Activated T-cell treated with anti-CD3 and anti-CD28 coated beads, Interleukin-2, amount 50 U/mL, for 72 hours (primary cell): ENCODE data around the gene TSC1. TPM values are rescaled to one million over a fixed set of nuclear protein-coding genes. Genes with fewer than 3 reads are reported as not detected.

Experiments used
- ATAC-seq, 2 donors: fragments of 150-1000 bp; cut with Tn5 transposase; replicated peaks in 1 of 2; 2 replicates each; pipeline ENCODE4 v1.10.0; 2021; ENCODE audit warnings: moderate library complexity in 2 of 2, mild to moderate bottlenecking in 1 of 2
- DNase-seq, 2 donors: peaks; one replicate each; pipeline ENCODE4 v3.0.0; 2021 to 2022; ENCODE audit warnings: mixed read lengths in 1 of 2
- H3K27ac Mint-ChIP-seq: one replicate; pipeline ENCODE4 v1.8.0; 2022; ENCODE audit warnings: mild to moderate bottlenecking, moderate library complexity, mixed read lengths
- H3K27me3 Mint-ChIP-seq: one replicate; pipeline ENCODE4 v1.8.0; 2022; ENCODE audit warnings: low read depth, mixed read lengths
- H3K36me3 Mint-ChIP-seq, 2 donors: one replicate each; pipeline ENCODE4 v1.8.0; 2022; ENCODE audit warnings: mixed read lengths in 2 of 2, mild to moderate bottlenecking in 1 of 2; ENCODE audit not compliant: insufficient read depth in 2 of 2
- H3K4me1 Mint-ChIP-seq: one replicate; pipeline ENCODE4 v1.8.0; 2022; ENCODE audit warnings: low read depth, mixed read lengths
- H3K4me3 Mint-ChIP-seq, 2 donors: one replicate each; pipeline ENCODE4 v1.8.0; 2022; ENCODE audit warnings: mild to moderate bottlenecking in 2 of 2, mixed read lengths in 2 of 2, moderate library complexity in 2 of 2
- H3K9me3 Mint-ChIP-seq, 2 donors: one replicate each; pipeline ENCODE4 v1.8.0; 2022; ENCODE audit warnings: mixed read lengths in 2 of 2
- total RNA-seq, 2 donors: library from RNA; stranded (reverse); gene quantifications; one replicate each; pipeline ENCODE4 v1.2.3, GENCODE V29; 2022

TSC1 gene
- total RNA-seq, 2 donors from 2014 or later, result 28.8 to 30.2 TPM

DNA sequence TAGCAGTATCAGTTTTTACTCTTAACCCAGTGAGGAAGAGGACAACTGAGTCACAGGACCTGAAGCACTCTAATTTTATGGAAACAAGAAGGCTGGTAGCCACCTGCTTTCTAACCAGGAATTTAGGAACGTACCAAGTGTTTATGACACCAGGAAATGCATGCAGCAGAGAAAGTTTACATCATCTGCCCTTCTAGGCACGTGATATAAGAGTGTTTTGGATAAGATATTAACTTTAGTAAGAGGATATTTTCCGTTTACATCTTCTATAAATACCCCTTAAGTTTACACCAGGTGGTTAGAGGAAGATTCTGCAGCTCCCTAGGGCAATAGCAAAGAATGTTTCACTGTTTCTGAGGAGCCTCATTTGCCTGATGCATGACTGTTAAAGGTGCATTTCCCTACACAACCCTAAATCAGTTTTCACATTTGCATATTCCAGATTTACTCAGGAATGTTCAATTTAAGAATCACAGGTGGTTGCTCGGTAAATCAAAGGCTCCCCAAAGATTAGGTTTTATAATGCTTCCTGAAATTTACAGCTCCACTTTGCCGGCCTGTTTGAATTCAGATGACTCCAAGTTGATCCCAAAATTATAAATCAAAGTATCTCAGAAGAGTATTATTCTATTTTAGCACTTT, 1.8 kb downstream of the TSC1 start:
- H3K4me1 Mint-ChIP-seq, result peaks cover 26% of the 10 kb centered on the region
- no peaks in the 10 kb centered on the region for H3K9me3 Mint-ChIP-seq
- ATAC-seq (no peak), DNase-seq (no peak)
- H3K27ac Mint-ChIP-seq, result peak overlapping the region; percentile 57
- peak overlapping the region; percentile 90 to 95 for H3K4me3 Mint-ChIP-seq
- H3K27me3 Mint-ChIP-seq, result no peaks in the 10 kb centered on the region
- H3K36me3 Mint-ChIP-seq, result no peaks in the 10 kb centered on the region

DNA sequence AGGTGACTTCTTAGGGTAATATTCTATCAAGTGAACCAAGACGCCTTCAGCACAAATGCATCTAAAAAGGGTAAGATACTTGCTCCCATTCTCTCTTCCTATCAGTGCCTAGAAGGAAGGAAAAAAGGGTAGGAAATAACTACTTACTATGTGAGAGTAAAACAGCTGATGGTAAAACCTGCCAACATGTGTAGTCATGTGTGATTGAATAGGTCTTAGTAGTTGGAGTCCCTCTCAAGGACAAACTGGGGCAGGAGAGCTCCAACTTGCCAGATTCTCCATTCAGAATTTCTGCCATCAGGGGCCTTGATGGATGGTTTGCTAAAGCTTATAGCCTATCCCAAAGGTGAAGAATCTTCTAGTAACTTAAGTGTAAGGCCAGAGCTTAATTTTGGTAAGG, 5.2 kb downstream of the TSC1 start:
- no peak overlapping the region for H3K27ac Mint-ChIP-seq
- DNase-seq (no peak), ATAC-seq (no peak)
- H3K27me3 Mint-ChIP-seq, result no peaks in the 10 kb centered on the region
- H3K4me1 Mint-ChIP-seq, result peaks cover 27% of the 10 kb centered on the region
- no peaks in the 10 kb centered on the region for H3K36me3 Mint-ChIP-seq
- H3K9me3 Mint-ChIP-seq, result no peaks in the 10 kb centered on the region
- no peak overlapping the region for H3K4me3 Mint-ChIP-seq

DNA sequence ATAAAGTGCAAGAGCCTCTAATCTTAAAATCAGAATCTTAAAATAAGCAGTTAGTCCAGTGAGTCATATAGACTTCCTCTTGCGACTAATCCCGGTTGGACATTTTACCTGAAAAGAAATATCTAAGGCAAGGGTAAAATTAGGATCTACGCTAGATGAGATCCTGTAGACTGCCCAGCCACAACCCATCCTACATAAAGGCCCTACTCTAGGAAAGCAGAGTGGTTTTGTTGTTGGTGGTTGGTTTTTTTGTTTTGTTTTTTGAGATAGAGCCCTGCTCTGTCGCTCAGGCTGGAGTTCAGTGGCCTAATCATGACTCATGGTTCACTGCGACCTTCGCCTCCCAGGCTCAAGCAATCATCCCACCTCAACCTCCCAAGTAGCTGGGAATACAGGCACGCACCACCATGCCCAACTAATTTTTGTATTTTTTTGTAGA, 6.9 kb downstream of the TSC1 start:
- H3K27ac Mint-ChIP-seq, result no peak overlapping the region
- peaks cover 13% of the 10 kb centered on the region for H3K4me1 Mint-ChIP-seq
- ATAC-seq (no peak), DNase-seq (no peak)
- H3K27me3 Mint-ChIP-seq, result no peaks in the 10 kb centered on the region
- no peaks in the 10 kb centered on the region for H3K36me3 Mint-ChIP-seq
- H3K9me3 Mint-ChIP-seq, result no peaks in the 10 kb centered on the region
- no peak overlapping the region for H3K4me3 Mint-ChIP-seq

DNA sequence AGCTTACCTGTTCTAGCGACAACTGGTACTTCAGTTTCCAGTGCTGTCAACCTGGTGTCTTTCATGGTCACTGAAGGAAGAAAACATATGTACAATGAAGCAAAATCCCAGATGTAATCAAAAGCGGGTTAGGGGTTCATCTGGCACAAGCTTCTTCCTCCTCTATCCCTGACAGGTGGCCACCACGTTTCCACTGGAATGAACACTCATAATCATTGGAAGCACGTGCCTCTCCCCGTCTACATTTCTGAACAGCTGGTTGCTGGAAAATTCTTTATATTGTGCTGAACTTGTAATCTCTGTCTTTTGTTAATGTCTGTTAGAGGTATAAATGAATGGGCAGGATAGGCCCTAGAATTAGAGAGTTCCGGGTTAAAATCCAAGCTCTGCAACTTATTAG, 9.4 kb downstream of the TSC1 start:
- ATAC-seq (no peak), DNase-seq (no peak)
- no peaks in the 10 kb centered on the region for H3K9me3 Mint-ChIP-seq
- H3K4me1 Mint-ChIP-seq, result peaks cover 8% of the 10 kb centered on the region
- H3K27ac Mint-ChIP-seq, result no peak overlapping the region
- H3K36me3 Mint-ChIP-seq, result no peaks in the 10 kb centered on the region
- H3K27me3 Mint-ChIP-seq, result no peaks in the 10 kb centered on the region
- H3K4me3 Mint-ChIP-seq, result no peak overlapping the region

DNA sequence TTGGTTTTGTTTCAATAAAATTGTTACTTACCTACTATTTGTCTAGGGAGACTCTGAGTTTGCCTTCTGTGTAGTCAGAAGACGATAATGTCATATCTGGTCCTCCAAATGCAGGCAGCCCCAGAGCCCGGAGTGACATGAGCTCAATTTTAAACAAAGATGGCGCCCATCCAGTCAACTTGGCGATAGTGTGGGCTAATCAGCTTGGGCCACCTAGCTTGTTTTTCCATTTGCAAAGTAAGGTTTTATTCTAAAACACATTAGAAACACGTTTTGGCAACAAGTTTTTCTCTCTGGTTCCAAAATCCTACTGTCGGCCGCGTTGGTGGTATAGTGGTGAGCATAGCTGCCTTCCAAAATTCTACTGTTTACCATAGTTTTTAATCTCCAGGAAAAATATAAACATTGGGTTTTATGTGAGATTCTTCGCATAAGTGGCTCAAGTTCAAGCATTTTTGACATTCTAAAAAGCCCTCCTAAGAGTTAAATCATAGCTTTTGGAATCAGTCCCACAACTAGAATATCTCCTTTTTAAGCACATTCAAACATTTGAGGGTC, 13.2 kb downstream of the TSC1 start:
- no peak overlapping the region for H3K4me3 Mint-ChIP-seq
- H3K9me3 Mint-ChIP-seq, result no peaks in the 10 kb centered on the region
- H3K4me1 Mint-ChIP-seq, result peaks cover 8% of the 10 kb centered on the region
- H3K36me3 Mint-ChIP-seq, result peaks cover 4 to 5% of the 10 kb centered on the region in 2 donors
- H3K27me3 Mint-ChIP-seq, result no peaks in the 10 kb centered on the region
- DNase-seq (no peak), ATAC-seq (no peak)
- H3K27ac Mint-ChIP-seq, result no peak overlapping the region

DNA sequence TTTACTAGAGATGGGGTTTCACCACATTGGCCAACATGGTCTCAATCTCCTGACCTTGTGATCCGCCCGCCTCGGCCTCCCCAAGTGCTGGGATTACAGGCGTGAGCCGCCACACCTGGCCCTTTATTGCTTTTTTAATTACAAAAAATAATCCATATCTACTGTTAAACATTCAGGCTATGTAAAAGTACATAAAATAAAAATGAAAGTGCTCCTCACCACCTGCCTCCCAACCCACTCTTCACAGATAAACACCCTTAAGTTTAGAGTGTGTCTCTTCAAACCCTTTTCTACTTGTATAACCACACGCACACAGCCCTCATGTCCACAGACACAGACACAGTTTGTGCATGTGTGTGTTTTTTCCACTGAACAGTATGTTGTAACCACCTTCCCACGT, 16.7 kb downstream of the TSC1 start:
- Mint-ChIP-seq H3K36me3 (peaks cover 5 to 13% of the 10 kb centered on the region in 2 donors), H3K9me3 (no peaks in the 10 kb centered on the region)

DNA sequence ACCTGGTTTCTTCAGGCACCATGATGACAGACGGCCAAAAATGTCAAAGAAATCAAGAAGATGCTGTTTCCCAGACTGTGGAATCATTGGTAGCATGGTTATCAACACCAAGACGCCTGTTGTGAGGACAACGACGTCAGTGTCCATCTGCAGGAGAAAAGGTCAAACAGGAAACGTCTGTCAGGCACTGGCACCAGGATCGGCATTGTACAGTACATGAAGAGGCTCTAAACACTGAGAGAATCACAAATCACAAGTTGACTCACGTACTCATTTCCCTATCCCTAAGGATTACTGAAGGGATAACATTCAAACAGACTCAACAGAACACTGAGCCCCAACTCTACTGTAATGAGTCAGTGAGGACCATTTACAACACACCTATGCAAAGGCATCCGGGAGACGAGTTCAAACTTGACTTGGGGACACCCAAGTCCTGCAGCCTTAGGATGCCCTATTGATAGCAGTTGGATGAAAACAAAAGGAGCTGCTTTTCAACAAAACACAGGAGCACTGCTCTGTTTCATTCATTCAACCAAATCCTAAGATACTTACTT, 21.0 kb downstream of the TSC1 start:
- Mint-ChIP-seq H3K27me3 (no peaks in the 10 kb centered on the region), H3K9me3 (no peaks in the 10 kb centered on the region), H3K4me3 (no peak overlapping the region), H3K36me3 (peaks cover 9 to 32% of the 10 kb centered on the region in 2 donors), H3K27ac (no peak overlapping the region), H3K4me1 (no peaks in the 10 kb centered on the region)
- ATAC-seq, result no peak
- DNase-seq, result no peak

More for the DNA sequence above, 16.7 kb downstream of the TSC1 start:
- Mint-ChIP-seq H3K4me1 (no peaks in the 10 kb centered on the region), H3K4me3 (no peak overlapping the region), H3K27me3 (no peaks in the 10 kb centered on the region), H3K27ac (no peak overlapping the region)
- no peak for DNase-seq
- ATAC-seq, result no peak

DNA sequence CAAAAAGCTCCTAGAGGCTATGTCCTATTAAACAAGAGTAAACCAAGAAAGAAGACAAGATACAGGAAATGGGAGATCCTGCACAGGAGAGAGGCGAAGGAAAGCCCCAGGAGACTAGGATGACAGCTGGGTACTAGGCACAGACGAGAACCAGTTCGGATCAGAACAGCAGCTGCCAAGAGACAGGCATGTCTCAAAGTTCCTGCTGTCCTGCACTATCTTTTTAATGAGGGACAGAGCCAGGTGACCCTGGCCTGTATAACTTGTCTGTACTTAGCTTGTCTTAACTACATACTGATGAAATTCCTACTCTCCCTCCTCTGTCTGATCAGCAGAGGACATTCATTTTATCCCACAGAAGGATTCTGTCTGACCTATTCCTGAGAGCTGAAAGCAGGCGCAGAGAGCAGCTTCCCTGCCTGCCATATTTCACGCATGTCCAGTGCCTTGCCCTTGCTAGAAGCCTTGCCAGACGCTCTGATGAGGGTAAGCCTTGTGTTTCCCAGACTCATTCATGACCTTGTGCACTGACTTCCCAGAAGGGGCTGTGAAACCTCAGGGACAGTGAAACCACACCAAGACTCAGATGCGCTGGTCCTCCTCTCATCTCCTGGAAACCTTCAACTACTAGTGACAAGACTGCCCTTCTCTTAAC, 24.7 kb downstream of the TSC1 start:
- no peaks in the 10 kb centered on the region for H3K4me1 Mint-ChIP-seq
- H3K27me3 Mint-ChIP-seq, result no peaks in the 10 kb centered on the region
- no peak for ATAC-seq
- DNase-seq, result no peak
- H3K36me3 Mint-ChIP-seq, result peaks cover 5 to 33% of the 10 kb centered on the region in 2 donors
- H3K9me3 Mint-ChIP-seq, result no peaks in the 10 kb centered on the region
- H3K27ac Mint-ChIP-seq, result no peak overlapping the region
- no peak overlapping the region for H3K4me3 Mint-ChIP-seq

DNA sequence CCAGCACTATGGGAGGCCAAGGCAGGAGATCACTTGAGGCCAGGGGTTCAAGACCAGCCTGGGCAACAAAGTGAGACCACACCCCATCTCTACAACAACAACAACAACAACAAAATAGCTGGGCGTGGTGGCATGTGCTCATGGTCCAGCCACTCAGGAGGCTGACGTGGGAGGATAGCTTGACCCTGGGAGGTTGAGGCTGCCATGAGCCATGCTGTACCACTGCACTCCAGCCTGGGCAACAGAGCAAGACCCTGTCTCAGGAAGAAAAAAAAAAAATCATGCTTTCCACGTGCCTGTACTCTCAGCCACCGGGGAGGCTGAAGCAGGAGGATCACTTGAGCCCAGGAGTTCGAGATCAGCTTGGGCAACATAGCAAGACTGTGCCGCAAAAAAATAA, 29.5 kb downstream of the TSC1 start:
- no peaks in the 10 kb centered on the region for H3K9me3 Mint-ChIP-seq
- no peaks in the 10 kb centered on the region for H3K4me1 Mint-ChIP-seq
- H3K27me3 Mint-ChIP-seq, result no peaks in the 10 kb centered on the region
- peaks cover 4 to 19% of the 10 kb centered on the region in 2 donors for H3K36me3 Mint-ChIP-seq
- ATAC-seq, result no peak
- H3K4me3 Mint-ChIP-seq, result no peak overlapping the region
- DNase-seq, result no peak
- H3K27ac Mint-ChIP-seq, result no peak overlapping the region

DNA sequence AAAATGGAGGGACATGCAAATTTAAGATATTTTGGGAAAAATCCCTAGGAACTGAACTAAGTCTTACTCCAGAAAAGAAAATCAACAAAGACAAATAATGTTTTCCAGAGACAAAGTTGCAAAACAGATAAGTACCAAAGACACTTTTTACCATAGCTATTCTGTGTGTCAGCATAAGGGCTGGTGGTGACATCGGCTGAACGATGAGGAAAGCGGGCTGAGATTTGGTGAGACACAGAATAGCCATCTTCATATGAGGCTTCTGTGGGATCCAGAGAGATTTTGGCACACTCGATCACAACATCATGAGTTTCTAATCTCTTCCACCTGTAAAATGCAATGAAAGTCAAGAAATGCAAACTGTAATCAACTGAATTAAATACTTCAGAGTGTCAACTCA, 32.3 kb downstream of the TSC1 start:
- H3K27me3 Mint-ChIP-seq, result no peaks in the 10 kb centered on the region
- DNase-seq, result no peak
- H3K36me3 Mint-ChIP-seq, result peaks cover 2 to 6% of the 10 kb centered on the region in 2 donors
- H3K27ac Mint-ChIP-seq, result no peak overlapping the region
- H3K9me3 Mint-ChIP-seq, result no peaks in the 10 kb centered on the region
- no peak for ATAC-seq
- peaks cover 4% of the 10 kb centered on the region for H3K4me1 Mint-ChIP-seq
- H3K4me3 Mint-ChIP-seq, result no peak overlapping the region

DNA sequence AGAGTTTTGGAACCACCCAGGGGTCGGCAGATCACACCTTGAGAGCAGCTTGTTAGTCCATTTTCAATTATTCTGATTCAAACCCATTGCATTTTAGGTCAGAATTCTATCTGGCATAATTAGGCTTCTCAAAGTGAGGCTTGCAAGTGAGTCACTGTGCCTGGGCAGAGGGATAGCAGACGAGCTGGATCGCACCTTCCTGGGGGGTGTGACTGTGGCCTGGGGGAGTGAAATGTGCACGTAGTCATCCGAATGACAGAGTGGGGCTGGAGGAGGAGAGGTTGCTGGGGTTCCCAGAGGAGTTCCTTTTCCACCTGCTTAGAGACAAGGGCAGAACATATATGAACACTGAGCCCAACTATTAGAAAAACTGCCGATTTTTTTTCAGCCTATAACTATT, 34.0 kb downstream of the TSC1 start:
- Mint-ChIP-seq H3K27ac (no peak overlapping the region), H3K9me3 (no peaks in the 10 kb centered on the region), H3K4me3 (no peak overlapping the region), H3K27me3 (no peaks in the 10 kb centered on the region), H3K4me1 (peaks cover 4% of the 10 kb centered on the region), H3K36me3 (peaks cover 2 to 3% of the 10 kb centered on the region in 2 donors)
- DNase-seq (no peak), ATAC-seq (no peak)

DNA sequence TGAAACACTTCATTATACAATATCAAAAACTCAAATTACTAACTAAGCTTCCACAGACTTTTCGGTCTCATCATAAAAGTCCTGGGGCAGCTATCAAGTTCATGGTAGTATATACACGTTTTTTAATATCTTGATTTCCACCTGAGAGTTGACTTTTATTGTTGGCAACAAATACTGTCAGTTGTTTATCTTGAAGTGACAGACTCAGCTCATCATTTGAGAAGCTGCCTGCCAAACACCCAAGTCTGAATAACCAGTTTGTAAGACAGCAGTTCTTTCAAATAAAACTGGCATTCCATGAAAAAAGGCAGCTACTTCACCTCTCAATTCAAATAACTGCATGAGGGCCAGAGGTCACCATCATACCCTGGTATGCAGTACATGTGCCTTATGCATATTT, 35.1 kb downstream of the TSC1 start:
- no peak for ATAC-seq

DNA sequence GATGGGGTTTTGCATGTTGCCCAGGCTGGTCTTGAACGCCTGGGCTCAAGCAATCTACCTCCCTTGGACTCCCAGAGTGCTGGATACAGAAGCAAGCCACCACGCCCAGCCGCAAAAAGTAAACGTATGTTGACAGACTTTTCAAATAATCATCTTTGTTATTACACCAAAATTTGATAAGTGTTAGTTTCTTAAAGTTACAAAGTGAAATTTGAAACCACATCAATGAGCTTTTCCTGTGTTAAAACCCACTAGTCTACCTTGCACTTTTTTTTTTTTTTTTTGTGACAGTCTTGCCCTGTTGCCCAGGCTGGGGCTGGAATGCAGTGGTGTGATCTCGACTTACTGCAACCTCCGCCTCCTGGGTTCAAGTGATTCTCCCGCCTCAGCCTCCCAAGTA, 35.8 kb downstream of the TSC1 start:
- ATAC-seq, result no peak
- Mint-ChIP-seq H3K27me3 (no peaks in the 10 kb centered on the region), H3K36me3 (peaks cover 2 to 3% of the 10 kb centered on the region in 2 donors), H3K4me3 (no peak overlapping the region), H3K9me3 (no peaks in the 10 kb centered on the region), H3K4me1 (peaks cover 4% of the 10 kb centered on the region), H3K27ac (no peak overlapping the region)
- DNase-seq, result no peak

More for the DNA sequence above, 35.1 kb downstream of the TSC1 start:
- no peaks in the 10 kb centered on the region for H3K27me3 Mint-ChIP-seq
- H3K27ac Mint-ChIP-seq, result no peak overlapping the region
- H3K36me3 Mint-ChIP-seq, result peaks cover 2 to 3% of the 10 kb centered on the region in 2 donors
- H3K4me1 Mint-ChIP-seq, result peaks cover 4% of the 10 kb centered on the region
- H3K4me3 Mint-ChIP-seq, result no peak overlapping the region
- H3K9me3 Mint-ChIP-seq, result no peaks in the 10 kb centered on the region
- DNase-seq, result no peak
